Activated naive CD4-positive, alpha-beta T cell treated with anti-CD3 and anti-CD28 coated beads for 36 hours (primary cell): ENCODE results near the gene VPS41. TPM values are rescaled to one million over a fixed set of nuclear protein-coding genes. Genes with fewer than 3 reads are reported as not detected.
"Not testable (repeated sequence)": the region's sequence is repeated elsewhere in the genome, so short reads cannot be mapped to it uniquely, and the experiment has no call there.

Source experiments
- CTCF ChIA-PET: fragments of 350-600 bp; sonication (Branson Sonifier 250); formaldehyde crosslinking; loops from one replicate; lab custom pipeline; 2021; ENCODE audit warnings: antibody characterized with exemption; lab: Charles Lee
- DNase-seq: peaks from one replicate; pipeline ENCODE4 v3.0.0-alpha.2; 2020
- H3K27ac Mint-ChIP-seq: one replicate; pipeline ENCODE4 v1.8.0; 2021; ENCODE audit warnings: mild to moderate bottlenecking, mixed read lengths
- H3K27me3 Mint-ChIP-seq: one replicate; pipeline ENCODE4 v1.8.0; 2021; ENCODE audit warnings: low read depth, mixed read lengths
- H3K36me3 Mint-ChIP-seq: one replicate; pipeline ENCODE4 v1.8.0; 2021; ENCODE audit warnings: low read depth, mixed read lengths
- H3K4me1 Mint-ChIP-seq: one replicate; pipeline ENCODE4 v1.8.0; 2021; ENCODE audit warnings: low read depth, mixed read lengths
- H3K4me3 Mint-ChIP-seq: one replicate; pipeline ENCODE4 v1.8.0; 2021; ENCODE audit warnings: mild to moderate bottlenecking, moderate library complexity, mixed read lengths
- H3K9me3 Mint-ChIP-seq: one replicate; pipeline ENCODE4 v1.8.0; 2021; ENCODE audit warnings: mixed read lengths
- intact Hi-C: fragments of 100-400 bp; cut with micrococcal nuclease; formaldehyde crosslinking; loops from one replicate; pipeline ENCODE4 v1.15.1; 2023
- total RNA-seq, 2 experiments: library from RNA; stranded (reverse); gene quantifications; one replicate each; pipeline ENCODE4 v1.2.3, GENCODE V29; 2021

Gene VPS41
- 10 to 100 TPM; 51.1 to 57.8 TPM for total RNA-seq

GRCh38 chr7:38908759-38909335 lies at the start of gene VPS41:
TSS of gene VPS41 (minus strand) at chr7:38909191. CDS start at chr7:38909174, 17 bp downstream.
- H3K4me3 Mint-ChIP-seq = peak within 1 kb of the TSS; percentile 91
- peaks cover 6% of the 10 kb centered on the region for H3K36me3 Mint-ChIP-seq
- CTCF ChIA-PET = no interaction called here
- no peaks in the 10 kb centered on the region for H3K9me3 Mint-ChIP-seq
- no peaks in the 10 kb centered on the region for H3K27me3 Mint-ChIP-seq
- intact Hi-C loops = loop anchor here (2.0 to 5.0 kb wide), 4 partner anchors 112 to 732 kb away; partner anchors contain the start of genes RALA, STARD3NL and YAE1
- H3K4me1 Mint-ChIP-seq = peaks cover 40% of the 10 kb centered on the region
- H3K27ac Mint-ChIP-seq = peak within 1 kb of the TSS; percentile 72
- DNase-seq = peak; percentile 87

- Mint-ChIP-seq H3K9me3 (no peaks in the 10 kb centered on the region), H3K27me3 (peaks cover 28% of the 10 kb centered on the region), H3K4me3 (no peak overlapping the region), H3K27ac (no peak overlapping the region), H3K4me1 (no peaks in the 10 kb centered on the region), H3K36me3 (no peaks in the 10 kb centered on the region)
- intact Hi-C loops = no loop called here
- CTCF ChIA-PET = no interaction called here
- no peak for DNase-seq
These were observed 46.9 kb upstream of the VPS41 start for GRCh38 chr7:38955892-38956291.

- intact Hi-C loops = no loop called here
- CTCF ChIA-PET = no interaction called here
- no peak overlapping the region for H3K4me3 Mint-ChIP-seq
- H3K27me3 Mint-ChIP-seq = peaks cover 22% of the 10 kb centered on the region
- H3K9me3 Mint-ChIP-seq = no peaks in the 10 kb centered on the region
- H3K27ac Mint-ChIP-seq = no peak overlapping the region
- no peaks in the 10 kb centered on the region for H3K4me1 Mint-ChIP-seq
- DNase-seq = no peak
- H3K36me3 Mint-ChIP-seq = no peaks in the 10 kb centered on the region
These were observed 45.0 kb upstream of the VPS41 start for GRCh38 chr7:38953971-38954370.

GRCh38 chr7:38953227-38953626 lies 44.2 kb upstream of the VPS41 start:
- intact Hi-C loops = no loop called here
- Mint-ChIP-seq H3K36me3 (no peaks in the 10 kb centered on the region), H3K27me3 (peaks cover 20% of the 10 kb centered on the region), H3K9me3 (no peaks in the 10 kb centered on the region), H3K4me1 (no peaks in the 10 kb centered on the region), H3K27ac (no peak overlapping the region), H3K4me3 (no peak overlapping the region)
- CTCF ChIA-PET = no interaction called here
- DNase-seq = no peak

GRCh38 chr7:38951213-38951612 lies 42.2 kb upstream of the VPS41 start:
- Mint-ChIP-seq H3K9me3 (no peaks in the 10 kb centered on the region), H3K4me3 (no peak overlapping the region), H3K4me1 (no peaks in the 10 kb centered on the region), H3K27ac (no peak overlapping the region), H3K36me3 (no peaks in the 10 kb centered on the region), H3K27me3 (peaks cover 20% of the 10 kb centered on the region)
- CTCF ChIA-PET = no interaction called here
- DNase-seq = no peak
- intact Hi-C loops = no loop called here

- Mint-ChIP-seq H3K36me3 (no peaks in the 10 kb centered on the region), H3K4me3 (no peak overlapping the region), H3K4me1 (no peaks in the 10 kb centered on the region), H3K9me3 (no peaks in the 10 kb centered on the region), H3K27me3 (peaks cover 16% of the 10 kb centered on the region), H3K27ac (no peak overlapping the region)
- CTCF ChIA-PET = no interaction called here
- intact Hi-C loops = no loop called here
- no peak for DNase-seq
These were observed 41.3 kb upstream of the VPS41 start for GRCh38 chr7:38950309-38950708.

GRCh38 chr7:38947541-38947940 lies 38.5 kb upstream of the VPS41 start:
- intact Hi-C loops, H3K27ac Mint-ChIP-seq: not testable (repeated sequence)

GRCh38 chr7:38942431-38943051 lies 33.5 kb upstream of the VPS41 start:
- no peaks in the 10 kb centered on the region for H3K9me3 Mint-ChIP-seq
- H3K27me3 Mint-ChIP-seq = peaks cover 8% of the 10 kb centered on the region
- H3K4me3 Mint-ChIP-seq = no peak overlapping the region
- intact Hi-C loops = no loop called here
- no peaks in the 10 kb centered on the region for H3K36me3 Mint-ChIP-seq
- H3K4me1 Mint-ChIP-seq = no peaks in the 10 kb centered on the region
- no peak for DNase-seq
- no peak overlapping the region for H3K27ac Mint-ChIP-seq
- CTCF ChIA-PET = interaction anchor here (1.2 kb wide), 1 partner anchor 116 kb away, joined by 5 read pairs; no protein-coding TSS in a partner anchor

More at GRCh38 chr7:38947541-38947940, 38.5 kb upstream of the VPS41 start:
- H3K36me3 Mint-ChIP-seq, H3K9me3 Mint-ChIP-seq, H3K4me3 Mint-ChIP-seq, DNase-seq, H3K4me1 Mint-ChIP-seq: not testable (repeated sequence)
- CTCF ChIA-PET = interaction anchor here (0.7 kb wide), 2 partner anchors 15 to 541 kb away, joined by 3 to 6 read pairs; no protein-coding TSS in a partner anchor
- H3K27me3 Mint-ChIP-seq = peaks cover 15% of the 10 kb centered on the region

GRCh38 chr7:38940774-38941173 lies 31.8 kb upstream of the VPS41 start:
- CTCF ChIA-PET = interaction anchor here (0.6 kb wide), 1 partner anchor 351 kb away, joined by 3 read pairs; no protein-coding TSS in a partner anchor
- Mint-ChIP-seq H3K27me3 (peaks cover 8% of the 10 kb centered on the region), H3K27ac (no peak overlapping the region), H3K9me3 (no peaks in the 10 kb centered on the region), H3K4me1 (no peaks in the 10 kb centered on the region), H3K4me3 (no peak overlapping the region), H3K36me3 (no peaks in the 10 kb centered on the region)
- no peak for DNase-seq
- intact Hi-C loops = no loop called here

GRCh38 chr7:38938589-38938988 lies 29.6 kb upstream of the VPS41 start:
- Mint-ChIP-seq H3K9me3 (no peaks in the 10 kb centered on the region), H3K4me1 (no peaks in the 10 kb centered on the region), H3K36me3 (no peaks in the 10 kb centered on the region), H3K27me3 (no peaks in the 10 kb centered on the region), H3K27ac (no peak overlapping the region), H3K4me3 (no peak overlapping the region)
- intact Hi-C loops = no loop called here
- CTCF ChIA-PET = no interaction called here
- no peak for DNase-seq

- H3K36me3 Mint-ChIP-seq = no peaks in the 10 kb centered on the region
- CTCF ChIA-PET = no interaction called here
These were observed 29.1 kb upstream of the VPS41 start for GRCh38 chr7:38938001-38938485.

GRCh38 chr7:38936641-38937040 lies 27.6 kb upstream of the VPS41 start:
- no peak for DNase-seq
- Mint-ChIP-seq H3K27ac (no peak overlapping the region), H3K4me3 (no peak overlapping the region), H3K4me1 (no peaks in the 10 kb centered on the region), H3K9me3 (no peaks in the 10 kb centered on the region), H3K27me3 (no peaks in the 10 kb centered on the region), H3K36me3 (no peaks in the 10 kb centered on the region)
- CTCF ChIA-PET = no interaction called here
- intact Hi-C loops = no loop called here

More at GRCh38 chr7:38938001-38938485, 29.1 kb upstream of the VPS41 start:
- no peak overlapping the region for H3K4me3 Mint-ChIP-seq
- H3K27ac Mint-ChIP-seq = no peak overlapping the region
- H3K27me3 Mint-ChIP-seq = no peaks in the 10 kb centered on the region
- no peaks in the 10 kb centered on the region for H3K9me3 Mint-ChIP-seq
- H3K4me1 Mint-ChIP-seq = no peaks in the 10 kb centered on the region
- no peak for DNase-seq
- intact Hi-C loops = no loop called here

GRCh38 chr7:38934536-38934935 lies 25.5 kb upstream of the VPS41 start:
- Mint-ChIP-seq H3K4me3 (no peak overlapping the region), H3K27me3 (no peaks in the 10 kb centered on the region), H3K9me3 (no peaks in the 10 kb centered on the region), H3K4me1 (no peaks in the 10 kb centered on the region), H3K27ac (no peak overlapping the region), H3K36me3 (no peaks in the 10 kb centered on the region)
- CTCF ChIA-PET = no interaction called here
- no peak for DNase-seq
- intact Hi-C loops = loop anchor here (5.0 kb wide), 1 partner anchor 137 kb away; no protein-coding TSS in a partner anchor
